HG02588 (cell line): ENCODE results near the gene SCYGR3.

Experiments
- ATAC-seq: cut with Tn5 transposase; IDR thresholded peaks from one replicate; pipeline ENCODE4 v1.9.1; 2021; ENCODE audit warnings: mild to moderate bottlenecking, moderate library complexity; ENCODE audit not compliant: unreplicated experiment

Gene SCYGR3, protein sequence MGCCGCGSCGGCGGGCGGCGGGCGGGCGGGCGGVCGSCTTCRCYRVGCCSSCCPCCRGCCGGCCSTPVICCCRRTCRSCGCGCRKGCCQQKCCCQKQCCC

DNA sequence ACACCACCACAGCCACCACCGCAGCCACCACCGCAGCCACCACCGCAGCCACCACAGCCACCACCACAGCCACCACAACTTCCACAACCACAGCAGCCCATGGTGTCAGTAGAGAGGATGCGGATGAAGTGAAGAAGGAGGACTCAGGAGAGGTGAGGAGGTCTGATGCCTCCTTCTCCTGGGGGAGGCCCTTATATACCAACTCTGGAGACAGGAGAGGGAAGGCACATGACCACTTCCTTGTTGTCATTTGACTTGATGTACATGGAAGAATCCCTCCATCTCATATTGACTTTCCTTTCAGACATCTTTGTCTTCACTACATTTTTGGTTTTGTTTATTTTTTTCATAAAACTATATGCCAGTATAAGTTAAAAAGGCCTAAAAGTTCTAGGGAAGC is at the start of gene SCYGR3:
Gene SCYGR3 (minus strand): TSS at position 101 of the 400 bp plus-strand sequence. CDS start 0 bp downstream, at position 101.
- no peak for ATAC-seq

GRCh38 chr2:227661827-227662226 is 47.2 kb upstream of the SCYGR3 start:
- ATAC-seq: no peak

GRCh38 chr2:227661025-227661649 is 46.5 kb upstream of the SCYGR3 start:
- no peak for ATAC-seq

DNA sequence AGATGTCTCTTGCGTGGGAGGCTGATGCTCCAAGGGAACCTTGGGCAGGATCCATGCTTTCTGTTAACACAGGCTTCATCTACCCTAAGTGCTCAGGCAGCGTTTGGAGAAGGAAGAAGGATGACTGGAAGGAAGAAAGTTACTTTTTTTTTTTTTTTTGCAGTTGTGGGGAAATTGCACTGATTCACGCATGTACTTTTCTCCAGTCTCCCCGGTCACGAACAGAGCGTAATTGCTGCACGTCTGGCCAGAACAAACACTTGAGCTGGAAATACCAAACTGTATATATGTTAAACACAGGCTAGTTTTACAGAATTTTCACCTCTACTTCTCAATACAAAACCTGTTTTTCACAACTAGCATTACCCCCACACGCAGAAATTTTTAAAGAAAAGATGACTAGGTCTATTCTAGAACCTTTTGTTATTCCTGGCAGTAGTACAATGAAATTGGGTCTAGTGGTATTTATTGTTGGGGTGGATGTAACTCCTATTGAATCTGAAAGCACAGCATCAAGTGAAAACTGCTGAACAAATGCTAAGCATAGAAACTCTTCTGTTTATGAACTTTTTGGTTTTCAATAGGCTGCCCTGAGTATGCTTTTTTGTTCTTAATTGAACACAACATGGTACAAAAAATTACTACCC is 42.7 kb upstream of the SCYGR3 start:
- ATAC-seq: no peak

GRCh38 chr2:227655454-227655853 is 40.8 kb upstream of the SCYGR3 start:
- no peak for ATAC-seq

- no peak for ATAC-seq
Measured at GRCh38 chr2:227654426-227654825, 39.8 kb upstream of the SCYGR3 start.

DNA sequence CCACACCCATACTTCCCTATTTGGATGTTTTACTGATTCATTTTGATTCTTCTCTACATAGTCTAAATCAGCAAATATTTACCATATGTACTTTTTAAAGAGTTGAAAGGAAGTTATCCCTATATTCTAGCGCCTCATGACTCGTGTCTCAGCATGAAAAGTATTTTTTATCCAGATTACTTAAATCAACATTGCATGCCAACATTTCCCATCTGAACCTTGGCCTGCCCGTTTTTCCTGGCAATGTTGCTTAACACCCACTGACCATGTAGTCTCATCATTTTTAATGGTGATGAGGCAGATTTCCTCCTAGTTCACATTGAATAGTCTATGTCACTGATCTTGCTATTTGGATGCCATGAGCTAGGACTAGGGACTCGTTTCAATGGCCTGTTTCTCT is 38.8 kb upstream of the SCYGR3 start:
- no peak for ATAC-seq

- no peak for ATAC-seq
Measured at GRCh38 chr2:227643990-227644551, 29.4 kb upstream of the SCYGR3 start.

GRCh38 chr2:227642656-227643055 is 28.0 kb upstream of the SCYGR3 start:
- ATAC-seq: no peak

- no peak for ATAC-seq
Measured at GRCh38 chr2:227634201-227634600, 19.6 kb upstream of the SCYGR3 start.

DNA sequence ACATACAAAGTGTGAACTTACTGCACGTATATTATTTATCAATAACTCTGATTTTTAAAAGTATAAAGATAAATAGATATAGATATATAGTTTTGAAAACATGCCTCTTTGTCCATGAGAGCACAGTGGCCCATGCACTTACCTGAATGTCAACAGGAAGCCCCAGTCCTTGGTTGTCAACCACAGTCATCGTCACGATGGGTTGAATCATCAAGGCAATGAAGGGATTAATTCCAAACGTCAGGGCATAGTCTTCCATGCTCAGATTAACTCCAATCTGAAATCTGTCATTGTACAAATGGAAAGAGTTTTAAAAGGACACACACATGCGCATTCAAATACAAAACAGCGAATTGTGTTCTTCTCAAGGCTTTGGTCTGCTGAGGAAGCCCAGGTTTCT is 18.2 kb upstream of the SCYGR3 start:
- ATAC-seq: no peak

- ATAC-seq: no peak
Measured at GRCh38 chr2:227630322-227630721, 15.7 kb upstream of the SCYGR3 start.

GRCh38 chr2:227629435-227629834 is 14.8 kb upstream of the SCYGR3 start:
- ATAC-seq: no peak

DNA sequence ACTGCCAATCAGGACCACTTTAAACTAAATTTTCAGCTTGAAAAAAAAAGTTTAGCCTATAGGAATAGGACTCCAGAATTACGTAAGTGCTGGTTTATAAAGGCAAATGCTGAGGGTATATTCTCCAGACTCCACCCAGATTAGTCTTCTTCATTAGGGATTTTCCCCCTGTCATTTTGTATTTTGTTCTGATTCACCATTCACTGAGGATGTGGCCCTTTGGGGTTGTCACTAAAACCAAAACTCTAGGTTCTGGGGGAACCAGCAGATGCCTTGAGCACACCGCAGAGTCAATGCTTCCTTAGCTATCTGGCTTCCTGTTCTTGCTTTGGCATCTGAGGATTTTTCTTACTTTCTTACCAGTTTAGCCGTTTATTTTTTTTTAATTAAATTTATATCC is 13.1 kb upstream of the SCYGR3 start:
- peak; percentile 98 for ATAC-seq

DNA sequence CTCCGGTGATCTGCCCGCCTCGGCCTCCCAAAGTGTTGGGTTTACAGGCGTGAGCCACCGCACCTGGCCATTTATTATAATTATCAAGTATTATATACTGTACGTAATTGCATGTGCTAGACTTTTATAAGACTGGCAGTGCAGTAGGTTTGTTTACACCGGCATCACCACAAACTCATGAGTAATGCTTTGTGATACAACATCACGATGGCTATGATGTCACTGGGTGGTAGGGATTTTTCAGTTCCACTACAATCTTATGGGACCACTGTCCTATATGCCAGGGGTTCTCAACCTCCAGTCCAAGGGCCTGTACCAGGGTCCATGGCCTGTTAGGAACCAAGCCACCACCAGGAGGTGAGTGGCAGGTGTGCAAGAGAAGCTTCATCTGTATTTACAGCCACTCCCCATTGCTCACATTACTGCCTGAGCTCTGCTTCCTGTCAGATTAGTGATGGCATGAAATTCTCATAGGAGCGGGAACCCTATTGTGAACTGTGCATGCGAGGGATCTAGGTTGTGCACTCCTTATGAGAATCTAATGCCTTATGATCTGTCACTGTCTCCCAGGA is 12.0 kb upstream of the SCYGR3 start:
- ATAC-seq: no peak

DNA sequence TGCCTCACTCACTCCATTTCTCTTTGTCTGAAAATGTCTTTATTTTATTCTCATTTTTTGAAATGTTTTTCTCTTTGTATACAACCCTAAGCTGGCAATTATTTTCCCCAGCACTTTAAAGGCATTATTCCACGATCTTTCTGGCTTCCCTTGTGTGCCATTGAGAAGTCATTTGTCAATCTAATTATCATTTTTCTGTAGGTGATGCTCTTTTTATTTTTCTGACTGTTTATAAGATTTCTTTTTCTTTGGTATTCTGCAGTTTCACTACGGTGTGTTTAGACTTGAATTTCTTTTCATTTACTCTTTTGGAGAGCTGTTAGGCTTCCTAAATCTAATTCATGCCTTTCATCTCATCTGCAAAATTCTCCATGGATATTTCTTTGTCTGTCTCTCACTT is 10.8 kb upstream of the SCYGR3 start:
- no peak for ATAC-seq

DNA sequence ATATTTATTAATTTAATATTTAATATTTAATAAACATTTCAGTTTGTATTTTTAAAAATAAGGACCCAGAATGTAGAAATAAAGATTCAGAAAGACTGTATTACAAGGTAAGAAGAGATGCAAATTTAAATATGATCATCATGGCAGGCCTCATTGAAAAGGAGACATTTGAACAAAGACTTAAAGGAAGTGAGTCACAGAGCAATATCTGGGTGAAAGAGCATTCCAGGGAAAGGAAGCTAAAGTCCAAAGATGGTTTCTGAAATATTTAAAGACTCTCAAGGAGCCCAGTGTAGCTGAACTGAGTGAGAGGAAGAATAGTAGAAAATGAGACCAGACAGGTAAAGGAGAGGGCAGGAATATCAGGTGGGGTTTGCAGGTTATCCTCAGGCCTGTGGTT is 8.6 kb upstream of the SCYGR3 start:
- no peak for ATAC-seq

DNA sequence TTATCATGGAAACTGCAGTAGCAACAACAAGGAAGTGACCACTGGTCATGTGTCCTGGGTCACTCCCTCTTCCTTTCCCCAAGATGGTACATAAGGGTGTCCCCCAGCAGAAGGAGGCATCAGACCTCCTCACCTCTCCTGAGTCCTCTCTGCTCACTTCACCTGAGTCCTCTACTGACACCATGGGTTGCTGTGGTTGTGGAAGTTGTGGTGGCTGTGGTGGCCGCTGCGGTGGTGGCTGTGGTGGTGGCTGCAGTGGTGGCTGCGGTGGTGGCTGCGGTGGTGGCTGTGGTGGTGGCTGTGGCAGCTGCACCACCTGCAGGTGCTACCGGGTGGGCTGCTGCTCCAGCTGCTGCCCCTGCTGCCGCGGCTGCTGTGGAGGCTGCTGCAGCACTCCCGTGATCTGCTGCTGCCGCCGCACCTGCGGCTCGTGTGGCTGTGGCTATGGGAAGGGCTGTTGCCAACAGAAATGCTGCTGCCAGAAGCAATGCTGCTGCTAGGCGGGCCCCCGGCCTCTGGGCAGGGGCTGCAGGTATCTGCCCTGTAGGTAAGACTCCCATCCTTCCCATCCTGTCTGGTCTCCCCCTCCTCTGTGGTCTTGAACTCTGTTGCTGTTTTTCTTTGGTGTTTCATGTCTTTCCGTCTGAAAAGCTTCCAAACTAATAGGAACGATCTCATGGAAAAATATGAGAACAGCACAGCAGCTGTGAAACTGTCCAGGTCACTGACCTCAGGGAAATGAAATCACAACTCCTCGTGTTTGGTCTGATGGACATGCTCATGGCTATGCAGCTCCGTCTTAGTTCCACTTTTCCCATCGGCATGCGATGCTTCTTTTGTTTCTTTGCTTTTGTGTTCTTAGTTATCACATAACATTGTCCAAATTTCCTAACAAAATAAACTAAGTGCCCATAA is 2.9 kb upstream of the SCYGR3 start, which contains the start of gene SCYGR4:
Gene SCYGR4 (plus strand): TSS at position 183 of the 915 bp plus-strand sequence. CDS start 0 bp downstream, at position 183.
- no peak for ATAC-seq

DNA sequence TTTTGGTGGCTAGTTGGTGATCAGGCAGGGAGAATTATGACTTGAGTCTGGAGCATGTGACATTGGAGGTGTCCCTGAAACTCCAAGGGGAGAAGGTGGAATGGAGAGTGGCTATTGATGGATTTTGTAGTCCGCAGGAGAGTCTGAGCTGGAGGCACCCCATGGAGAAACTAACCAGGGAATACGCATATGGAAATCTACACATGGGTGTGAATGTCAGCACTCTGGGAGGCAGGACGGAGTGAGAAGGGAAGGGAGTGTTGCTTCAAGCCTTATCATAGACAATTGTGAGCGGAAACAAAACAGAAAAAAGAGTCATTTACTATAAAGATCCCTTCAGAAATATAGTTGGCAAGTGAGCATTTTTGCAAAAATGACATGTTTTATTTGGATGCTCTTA is 2.0 kb upstream of the SCYGR3 start:
- no peak for ATAC-seq

DNA sequence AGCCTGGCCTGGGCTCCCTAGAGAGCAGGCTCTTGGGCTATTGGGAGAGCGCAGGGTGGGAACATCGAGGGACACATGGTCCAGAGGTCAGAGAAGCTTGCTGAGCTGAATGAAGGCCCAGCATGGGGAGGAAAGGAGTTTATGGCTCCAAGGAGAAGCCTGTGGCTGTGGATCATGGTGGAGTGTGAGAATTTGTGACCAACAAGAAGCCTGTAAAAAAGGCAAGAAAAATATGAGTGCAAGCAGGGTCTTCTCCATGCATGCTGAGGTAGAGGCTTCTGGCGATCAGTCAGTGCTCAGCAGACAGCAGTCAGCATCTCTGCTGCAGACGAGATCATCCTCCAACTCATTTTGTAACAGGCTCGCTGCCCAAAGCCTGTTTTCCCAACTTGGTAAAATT is 1.3 kb upstream of the SCYGR3 start:
- no peak for ATAC-seq

GRCh38 chr2:227615181-227615580 is 541 bp upstream of the SCYGR3 start:
- ATAC-seq: no peak
